ENCODE data around the gene EDA.

EDA gene

DNA sequence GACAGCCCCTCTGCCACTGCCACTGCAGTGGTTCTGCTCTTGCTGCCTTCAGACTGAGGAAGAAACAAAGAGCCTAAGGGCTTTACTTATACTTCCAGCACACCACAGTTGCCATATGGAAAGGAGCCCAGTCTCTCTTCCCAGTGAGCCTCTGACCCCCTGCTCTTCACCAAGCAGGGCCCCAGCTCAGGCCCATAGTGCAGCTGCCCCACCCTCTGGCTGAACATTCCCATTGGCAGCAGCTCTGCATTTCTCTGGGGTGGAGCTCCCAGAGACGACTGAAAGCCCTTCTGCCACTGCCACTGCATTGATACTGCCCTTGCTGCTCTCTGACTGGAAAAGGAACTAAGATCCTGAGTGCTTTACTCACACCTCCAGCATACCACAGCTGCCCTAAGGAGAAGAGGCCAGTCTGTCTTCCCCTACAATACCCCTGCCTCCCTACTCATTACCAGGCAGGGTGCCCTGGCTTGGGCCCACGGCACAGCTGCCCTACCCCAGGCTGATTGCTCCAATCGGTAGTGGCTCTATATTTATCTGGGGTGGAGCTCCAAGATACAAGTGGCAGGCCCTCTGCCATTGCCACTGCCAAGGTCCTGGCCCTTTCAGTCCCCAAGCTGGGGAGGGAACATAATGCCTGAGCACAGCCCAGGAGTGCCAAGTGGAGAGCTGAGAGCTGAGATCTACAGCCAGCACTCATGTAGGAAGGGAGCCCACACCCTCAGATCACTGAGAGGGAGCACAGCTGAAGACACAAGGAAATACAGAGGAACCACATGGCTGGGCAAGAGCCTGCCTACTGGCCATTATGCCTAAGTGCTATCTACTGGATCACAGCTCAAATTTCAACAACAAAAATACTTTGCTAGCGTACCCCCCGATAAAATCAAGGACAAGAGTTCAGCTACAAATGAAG lies 397.8 kb downstream of the EDA start:
- no peak overlapping the region for H3K4me3 ChIP-seq
- H3K27ac ChIP-seq, result no peak overlapping the region

GRCh38 chrX:70016513-70016912 lies 400.6 kb downstream of the EDA start:
- H3K27ac ChIP-seq, result no peak overlapping the region

DNA sequence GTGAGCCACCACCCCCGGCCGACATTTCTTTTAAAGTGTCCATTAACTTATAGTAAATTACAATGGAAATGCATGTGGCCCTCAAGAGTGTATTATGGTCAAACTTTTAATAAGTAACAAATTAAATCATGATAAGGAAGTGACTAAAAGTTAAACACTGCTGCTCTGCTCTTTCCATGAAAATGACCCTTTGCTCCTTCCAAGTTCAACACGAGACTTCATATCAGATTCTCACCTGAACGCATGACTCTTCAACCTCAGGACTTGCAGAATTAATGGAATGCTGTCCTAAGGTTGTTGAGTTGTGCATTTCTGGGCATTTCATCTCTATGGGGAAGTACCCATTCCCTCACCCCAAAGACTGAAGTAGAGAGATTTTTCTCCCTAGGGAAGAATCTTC lies 406.7 kb downstream of the EDA start:
- no peak overlapping the region for H3K27ac ChIP-seq
- H3K4me3 ChIP-seq, result no peak overlapping the region

More at GRCh38 chrX:70016513-70016912, 400.6 kb downstream of the EDA start:
- no peak overlapping the region for H3K4me3 ChIP-seq

DNA sequence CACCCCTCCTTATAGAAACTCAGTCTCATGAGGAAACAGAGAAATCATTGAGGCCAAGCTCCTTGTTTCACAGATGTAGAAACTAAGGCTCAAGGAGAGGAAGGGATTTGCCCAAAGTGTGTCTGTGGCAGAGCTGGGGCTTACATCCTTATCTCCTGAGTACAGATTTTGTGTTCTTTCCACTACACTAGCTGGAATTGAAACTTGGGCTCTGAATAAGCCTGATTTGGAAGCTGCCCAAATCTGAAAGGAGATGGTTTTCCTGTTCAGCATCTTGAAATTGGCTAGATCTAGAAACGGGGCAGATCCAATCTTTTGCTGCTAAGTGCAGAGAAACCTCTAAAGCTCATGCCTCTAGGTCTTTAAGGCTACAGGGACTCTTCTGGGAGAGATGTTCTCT lies 409.6 kb downstream of the EDA start:
- Histone ChIP-seq H3K27ac (no peak overlapping the region), H3K4me3 (no peak overlapping the region)

- Histone ChIP-seq H3K27ac (no peak overlapping the region), H3K4me3 (no peak overlapping the region)
Observed at GRCh38 chrX:70026112-70026850, 410.4 kb downstream of the EDA start.

GRCh38 chrX:70026851-70027200 lies 410.9 kb downstream of the EDA start:
- H3K4me3 ChIP-seq, result no peak overlapping the region
- no peak overlapping the region for H3K27ac ChIP-seq

- H3K4me3 ChIP-seq, result no peak overlapping the region
- no peak overlapping the region for H3K27ac ChIP-seq
Observed at GRCh38 chrX:70029863-70030262, 413.9 kb downstream of the EDA start.

DNA sequence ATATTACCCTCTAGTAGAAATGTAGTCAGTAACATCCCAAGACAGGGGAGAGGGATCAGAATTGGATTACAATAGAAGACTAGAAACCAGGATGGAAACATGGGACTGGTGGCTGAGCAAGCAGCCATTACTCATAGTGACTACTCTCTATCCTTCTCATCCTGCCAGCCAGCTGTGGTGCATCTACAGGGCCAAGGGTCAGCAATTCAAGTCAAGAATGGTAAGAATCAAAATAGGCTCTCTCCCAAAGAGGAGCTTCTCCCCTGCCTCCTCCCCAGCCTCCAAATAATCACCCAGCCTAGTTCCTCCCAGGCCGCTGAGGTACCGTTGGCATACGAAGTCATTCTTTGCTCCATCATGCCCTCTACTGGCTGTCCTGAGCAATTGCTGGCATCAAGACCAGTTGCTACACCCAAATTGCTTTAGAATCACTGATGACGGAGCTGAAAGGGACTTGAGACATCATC lies 414.4 kb downstream of the EDA start:
- no peak overlapping the region for H3K4me3 ChIP-seq
- H3K27ac ChIP-seq, result no peak overlapping the region

GRCh38 chrX:70032792-70033191 lies 416.9 kb downstream of the EDA start:
- Histone ChIP-seq H3K4me3 (no peak overlapping the region), H3K27ac (no peak overlapping the region)

- H3K4me3 ChIP-seq, result no peak overlapping the region
- no peak overlapping the region for H3K27ac ChIP-seq
Observed at GRCh38 chrX:70033348-70034051, 417.6 kb downstream of the EDA start.

GRCh38 chrX:70034646-70035045 lies 418.7 kb downstream of the EDA start:
- Histone ChIP-seq H3K4me3 (no peak overlapping the region), H3K27ac (no peak overlapping the region)

DNA sequence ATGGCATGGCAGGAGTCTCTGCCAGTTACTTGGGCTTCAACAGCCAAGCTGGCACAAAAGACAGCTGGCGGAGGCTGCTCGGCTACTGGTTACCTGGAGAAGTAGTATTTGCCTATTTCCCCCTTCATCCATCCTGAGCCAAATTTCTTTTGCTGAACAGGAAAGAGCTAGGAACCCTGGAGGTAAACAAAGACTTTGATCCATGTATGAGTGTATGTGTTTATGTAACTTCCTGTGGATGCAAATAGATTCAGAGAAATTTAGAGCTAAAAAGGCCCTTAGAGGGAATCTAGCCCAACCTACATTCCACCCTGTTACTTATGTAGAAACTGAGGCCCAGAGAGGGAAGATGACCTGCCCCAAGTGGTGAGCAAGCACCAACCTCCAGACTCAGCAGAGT lies 422.6 kb downstream of the EDA start:
- no peak overlapping the region for H3K4me3 ChIP-seq
- no peak overlapping the region for H3K27ac ChIP-seq

- no peak overlapping the region for H3K27ac ChIP-seq
- no peak overlapping the region for H3K4me3 ChIP-seq
Observed at GRCh38 chrX:70038951-70039350, 423.0 kb downstream of the EDA start.

GRCh38 chrX:70039758-70040157 lies 423.8 kb downstream of the EDA start:
- Histone ChIP-seq H3K27ac (no peak overlapping the region), H3K4me3 (no peak overlapping the region)

DNA sequence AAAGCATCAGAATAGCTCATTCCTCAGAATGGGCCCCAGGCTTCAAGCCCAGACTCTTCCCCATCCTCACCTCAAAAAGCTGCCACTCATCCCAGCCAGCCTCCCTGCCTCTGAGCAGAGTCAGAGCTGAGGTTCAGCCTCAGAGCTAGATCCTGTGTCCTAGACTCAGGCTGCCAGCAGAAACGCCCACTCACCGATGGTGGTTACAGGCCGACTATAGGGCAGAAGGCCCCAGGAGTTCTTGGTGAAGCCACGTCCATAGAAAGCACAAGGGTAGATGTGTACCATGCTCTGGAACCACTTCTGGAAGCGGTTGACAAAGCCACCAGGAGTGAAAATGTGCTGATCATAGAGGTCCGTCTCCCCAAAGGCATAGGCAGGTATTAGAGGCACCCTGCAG lies 426.1 kb downstream of the EDA start:
- Histone ChIP-seq H3K27ac (no peak overlapping the region), H3K4me3 (no peak overlapping the region)

DNA sequence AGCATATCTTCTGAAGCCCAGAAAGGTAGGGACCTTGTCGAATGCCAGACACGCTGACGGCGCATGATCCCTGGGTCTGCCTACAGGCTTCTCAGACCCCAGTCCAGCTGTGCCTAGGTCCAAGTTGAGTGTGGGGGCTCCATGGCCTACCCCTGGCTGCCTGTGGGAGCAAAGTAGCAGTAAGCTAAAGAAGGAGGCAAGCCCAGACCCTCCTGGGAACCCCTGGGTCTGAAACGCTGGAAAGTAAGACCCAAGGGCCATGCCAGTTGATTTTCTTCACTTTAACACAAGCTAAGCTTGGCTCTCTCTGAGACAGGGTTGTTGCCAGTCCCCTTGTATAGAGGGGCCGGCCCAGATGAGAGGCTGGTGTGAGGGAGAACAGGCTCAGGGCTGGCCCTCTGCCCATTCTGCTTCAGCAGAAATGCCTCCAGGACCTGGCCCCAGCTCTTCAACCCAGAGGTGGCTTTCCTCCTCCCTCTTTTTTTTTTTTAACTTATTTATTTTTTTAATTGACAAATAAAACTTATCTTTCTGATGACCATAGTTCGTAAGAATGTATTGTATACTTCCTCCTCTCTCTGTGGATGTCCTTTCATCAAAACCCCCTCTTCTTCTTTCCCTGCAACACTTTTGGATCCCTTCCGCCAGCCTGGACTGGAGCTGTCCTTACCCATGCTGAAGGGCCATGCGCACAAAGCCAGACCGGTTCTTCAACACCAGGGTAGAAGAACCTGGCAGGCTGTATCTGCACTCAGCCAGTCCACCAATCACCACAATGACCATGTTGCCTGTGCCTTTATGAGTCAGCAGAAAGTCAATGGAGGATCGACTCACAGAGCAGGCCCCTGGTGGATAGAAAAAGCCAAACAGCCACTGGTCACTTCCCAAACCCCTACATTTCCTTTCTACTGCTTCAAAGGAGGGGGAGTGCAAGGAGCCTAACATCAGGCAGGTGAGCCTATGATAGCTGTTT lies 426.8 kb downstream of the EDA start:
- H3K4me3 ChIP-seq, result no peak overlapping the region
- no peak overlapping the region for H3K27ac ChIP-seq

- H3K4me3 ChIP-seq, result no peak overlapping the region
- no peak overlapping the region for H3K27ac ChIP-seq
Observed at GRCh38 chrX:70043685-70044084, 427.8 kb downstream of the EDA start.

GRCh38 chrX:70044541-70045245 lies 428.8 kb downstream of the EDA start:
- Histone ChIP-seq H3K4me3 (no peak overlapping the region), H3K27ac (no peak overlapping the region)

DNA sequence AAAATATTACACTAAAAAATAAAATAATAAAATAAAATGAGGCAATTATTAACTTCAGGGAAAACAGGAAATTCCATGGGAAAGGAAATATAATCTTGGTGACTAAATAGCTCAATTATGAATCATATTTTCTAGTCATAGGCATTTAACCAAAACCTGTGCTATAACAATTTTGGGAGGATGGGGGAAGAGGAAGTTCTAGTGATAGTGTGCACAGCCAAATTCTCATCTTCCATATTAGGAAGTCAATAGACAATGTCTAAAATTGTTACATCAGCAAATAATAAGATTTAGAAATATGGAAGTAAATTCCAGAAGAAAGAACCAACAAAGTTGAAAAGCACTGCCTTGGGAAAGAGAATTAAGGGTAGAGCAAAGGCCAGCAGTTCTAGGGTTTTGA lies 431.1 kb downstream of the EDA start:
- Histone ChIP-seq H3K4me3 (no peak overlapping the region), H3K27ac (no peak overlapping the region)

All from skin epidermis (tissue), 12 donors.